GDM1 (cell line): ENCODE data around the gene UBE2C.

Experiments
- DNase-seq: peaks from one replicate; lab custom pipeline; 2025; lab: John Stamatoyannopoulos, UW

The UBE2C gene

GRCh38 chr20:45859916-45860315 is 47.5 kb downstream of the UBE2C start:
- DNase-seq: no peak

DNA sequence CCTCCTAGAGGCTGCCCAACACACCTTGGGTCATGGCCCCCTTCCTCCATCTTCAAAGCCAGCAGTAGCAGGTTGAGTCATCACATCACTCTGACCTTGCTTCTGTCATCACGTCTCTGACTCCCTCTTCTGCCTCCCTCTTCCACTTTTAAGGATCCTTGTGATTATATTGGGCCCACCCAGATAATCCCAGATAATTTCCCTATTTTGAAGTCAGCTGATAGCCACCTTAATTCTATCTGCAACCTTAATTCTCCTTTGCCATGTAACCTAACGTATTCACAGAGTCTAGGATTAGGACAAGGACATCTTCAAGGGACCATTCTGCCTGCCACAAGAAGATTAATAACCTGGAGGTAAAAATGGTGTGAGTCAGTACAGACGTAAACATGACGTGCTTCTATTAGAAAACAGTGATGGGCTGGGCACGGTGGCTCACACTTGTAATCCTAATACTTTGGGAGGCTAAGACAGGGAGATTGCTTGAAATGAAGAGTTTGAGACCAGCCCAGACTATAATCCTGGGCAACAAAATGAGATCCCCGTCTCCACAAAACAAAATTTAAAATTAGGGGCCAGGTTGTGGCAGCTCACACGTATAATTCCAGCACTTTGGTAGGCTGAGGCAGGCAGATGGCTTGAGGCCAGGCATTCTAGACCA is 48.2 kb downstream of the UBE2C start:
- DNase-seq: no peak

- no peak for DNase-seq
These were observed 49.0 kb downstream of the UBE2C start for GRCh38 chr20:45861221-45862075.

DNA sequence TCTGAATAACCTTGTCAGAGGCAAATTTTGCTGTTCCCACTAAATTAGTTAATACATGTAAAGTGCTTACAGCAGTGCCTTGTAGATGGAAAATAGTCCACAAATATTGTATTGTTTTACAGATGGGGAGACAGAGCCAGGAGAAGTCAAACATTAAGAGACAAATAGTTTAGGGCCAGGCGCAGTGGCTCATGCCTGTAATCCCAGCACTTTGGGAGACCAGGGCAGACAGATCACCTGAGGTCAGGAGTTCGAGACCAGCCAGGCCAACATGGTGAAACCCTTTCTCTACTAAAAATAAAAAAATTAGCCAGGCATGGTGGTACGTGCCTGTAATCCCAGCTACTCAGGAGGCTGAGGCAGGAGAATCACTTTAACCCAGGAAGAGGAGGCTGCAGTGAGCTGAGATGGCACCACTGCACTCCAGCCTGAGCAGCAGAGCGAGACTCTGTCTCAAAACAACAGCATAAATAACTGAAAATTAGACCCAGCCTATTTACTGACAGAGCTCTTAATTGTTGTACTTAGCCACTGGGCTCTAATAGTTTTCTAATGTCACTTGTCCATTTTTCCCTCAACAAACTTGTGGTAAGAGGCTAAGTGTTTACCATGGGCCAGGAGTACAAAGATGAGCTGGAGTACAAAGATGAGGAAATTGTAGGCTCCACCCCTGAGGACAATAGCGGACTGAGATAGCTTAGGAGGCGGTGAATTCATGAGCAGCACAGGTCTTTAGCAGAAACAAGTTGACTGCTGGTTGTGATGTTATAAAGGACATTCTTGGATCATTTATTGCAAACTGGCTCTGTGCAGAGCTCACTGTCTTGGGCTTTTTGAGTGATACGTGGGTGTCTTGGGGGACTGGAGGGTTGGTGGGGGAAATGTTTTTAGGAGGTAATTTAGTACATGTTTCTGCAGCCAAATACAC is 51.4 kb downstream of the UBE2C start:
- no peak for DNase-seq

- no peak for DNase-seq
These were observed 54.0 kb downstream of the UBE2C start for GRCh38 chr20:45866454-45866853.
